MM.1S (cell line): ENCODE results near the gene C16orf46.

Experiments used
- CTCF ChIP-seq: fragments of 300-600 bp; sonication (generic); IDR thresholded peaks from 2 replicates; pipeline ENCODE4 v1.5.1; 2016; ENCODE audit warnings: antibody characterized with exemption, low read length, mixed read lengths
- EZH2phosphoT487 ChIP-seq: fragments of 300-600 bp; sonication (generic); IDR thresholded peaks from 2 replicates; pipeline ENCODE4 v1.6.1; 2018; ENCODE audit warnings: antibody characterized with exemption, low read length

- no peak for TF ChIP-seq CTCF
- TF ChIP-seq EZH2phosphoT487: no peak
Observed at GRCh38 chr16:81036751-81037350, 40.2 kb downstream of the C16orf46 start.
